Psoas muscle (tissue), 8 donors: ENCODE measurements around the gene PEX1. TPM values are rescaled to one million over a fixed set of nuclear protein-coding genes. Genes with fewer than 3 reads are reported as not detected.

ENCODE experiments used
- ATAC-seq, 4 donors: fragments of 200-7000 bp; cut with Tn5 transposase; one replicate each; pipeline ENCODE4 v1.9.1; 2020; ENCODE audit warnings: moderate library complexity in 3 of 4, mild to moderate bottlenecking in 2 of 4
- DNase-seq, 2 donors: peaks; one replicate each; pipeline ENCODE4 v3.0.0-alpha.2; 2020
- H3K27ac ChIP-seq: fragments of 200-600 bp; one replicate; pipeline ENCODE4 v1.8.0; 2022
- H3K27me3 ChIP-seq, 3 donors: fragments of 200-600 bp in 1 of 3; one replicate each; pipeline versions ENCODE4 v1.6.1 to v1.8.0; 2013 to 2022; ENCODE audit warnings: low read length in 2 of 3, mild to moderate bottlenecking in 2 of 3, moderate library complexity in 1 of 3; ENCODE audit not compliant: insufficient read depth in 3 of 3
- H3K36me3 ChIP-seq, 2 donors: fragments of 200-600 bp in 1 of 2; one replicate each; pipeline versions ENCODE4 v1.6.1 to v1.8.0; 2013 to 2022; ENCODE audit warnings: low read depth in 1 of 2, mild to moderate bottlenecking in 1 of 2, moderate library complexity in 1 of 2; ENCODE audit not compliant: insufficient read depth in 1 of 2
- H3K4me1 ChIP-seq: fragments of 200-600 bp; one replicate; pipeline ENCODE4 v1.8.0; 2022
- H3K4me3 ChIP-seq: fragments of 200-600 bp; one replicate; pipeline ENCODE4 v1.8.0; 2022; ENCODE audit warnings: mild to moderate bottlenecking
- H3K9me3 ChIP-seq: fragments of 200-600 bp; one replicate; pipeline ENCODE4 v1.8.0; 2022
- whole genome bisulfite sequencing, 3 donors: extraction: QIAGEN DNeasy Blood & Tissue Kit; methylation state at CpG; one replicate each; pipeline versions ENCODE4 v1.1.6 to v1.1.7; 2013; 5-methylcytosine and 5-hydroxymethylcytosine counted together
- intact Hi-C, 2 donors: fragments of 100-400 bp; cut with DNase I; formaldehyde crosslinking; loops; one replicate each; pipeline versions ENCODE4 v1.11.0 to v1.14.2; 2022
- polyA plus RNA-seq, 3 donors: library from polyadenylated mRNA; stranded (reverse); fragments of 200-250 nt; gene quantifications; one replicate each; pipeline ENCODE4 v1.2.3, GENCODE V29; 2013
- total RNA-seq, 4 donors: library from RNA; stranded (reverse); fragmentation: NEBNext Ultra II Directional in 2 of 4; extraction: Animal tissue kit (Norgen Biotek cat#: 25700) in 2 of 4; gene quantifications; one replicate each; pipeline versions ENCODE4 v1.2.1 to v1.2.4, GENCODE V29; 2021 to 2023
- TF ChIP-seq, protein P1 (sequence below): fragments of 200-600 bp; IDR thresholded peaks from one replicate; pipeline ENCODE4 v1.8.0; 2022; ENCODE audit warnings: antibody characterized with exemption
- donor health status: healthy with polysubstance abuse.
- donor health status: DM: no; HTN: no; CAD: no; lungs with moderate emphysema.
- donor health status: Bipolar disorder and iron deficiency.
- donor health status: healthy.
- donor health status: DM: yes; HTN: yes; CAD: no.
- donor health status: DM: no; HTN: no; CAD: no.
- donor health status: DM: no; HTN: no; CAD: no.
- donor health status: DM: yes; HTN: yes; CAD: no.

Gene PEX1
- total and polyA plus RNA-seq, 7 donors: 3.9 to 14.2 (median 11.1) TPM

DNA sequence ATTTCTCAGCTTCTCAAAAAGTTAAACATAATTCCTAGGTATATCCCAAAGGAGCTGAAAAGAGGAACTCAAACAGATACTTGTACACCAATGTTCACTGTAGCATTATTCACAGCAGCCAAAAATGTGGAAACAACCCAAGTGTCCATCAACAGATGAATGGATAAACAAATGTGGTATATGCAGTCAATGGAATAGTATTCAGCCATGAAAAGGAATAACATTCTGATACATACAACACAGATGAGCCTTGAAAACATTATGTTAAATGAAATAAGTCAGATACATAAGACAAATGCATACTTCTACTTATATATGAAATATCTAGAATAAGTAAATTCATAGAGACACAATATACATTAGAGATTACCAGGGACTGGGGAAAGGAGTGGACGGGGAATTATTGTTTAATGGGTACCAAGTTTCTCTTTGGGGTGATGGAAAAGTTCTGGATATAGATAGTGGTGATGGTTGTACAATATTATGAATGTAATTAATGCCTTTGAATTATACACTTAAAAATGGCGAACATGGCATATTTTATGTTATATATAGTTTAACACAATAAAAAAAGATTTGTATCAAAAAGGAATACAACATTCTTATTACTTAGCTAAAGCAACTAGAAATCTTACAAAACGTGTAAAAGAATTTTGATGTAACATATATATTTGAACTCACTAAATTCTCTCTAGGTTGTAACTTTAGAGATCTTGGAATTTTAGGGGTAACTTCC lies 15.0 kb downstream of the PEX1 start:
- DNase-seq (no peak), ATAC-seq (no peak)
- 62 to 65% (median 64%) methylated on average over 3 of the region's 3 CpGs for WGBS, 3 donors
- H3K4me3 ChIP-seq: no peak overlapping the region
- TF ChIP-seq, protein P1, sequence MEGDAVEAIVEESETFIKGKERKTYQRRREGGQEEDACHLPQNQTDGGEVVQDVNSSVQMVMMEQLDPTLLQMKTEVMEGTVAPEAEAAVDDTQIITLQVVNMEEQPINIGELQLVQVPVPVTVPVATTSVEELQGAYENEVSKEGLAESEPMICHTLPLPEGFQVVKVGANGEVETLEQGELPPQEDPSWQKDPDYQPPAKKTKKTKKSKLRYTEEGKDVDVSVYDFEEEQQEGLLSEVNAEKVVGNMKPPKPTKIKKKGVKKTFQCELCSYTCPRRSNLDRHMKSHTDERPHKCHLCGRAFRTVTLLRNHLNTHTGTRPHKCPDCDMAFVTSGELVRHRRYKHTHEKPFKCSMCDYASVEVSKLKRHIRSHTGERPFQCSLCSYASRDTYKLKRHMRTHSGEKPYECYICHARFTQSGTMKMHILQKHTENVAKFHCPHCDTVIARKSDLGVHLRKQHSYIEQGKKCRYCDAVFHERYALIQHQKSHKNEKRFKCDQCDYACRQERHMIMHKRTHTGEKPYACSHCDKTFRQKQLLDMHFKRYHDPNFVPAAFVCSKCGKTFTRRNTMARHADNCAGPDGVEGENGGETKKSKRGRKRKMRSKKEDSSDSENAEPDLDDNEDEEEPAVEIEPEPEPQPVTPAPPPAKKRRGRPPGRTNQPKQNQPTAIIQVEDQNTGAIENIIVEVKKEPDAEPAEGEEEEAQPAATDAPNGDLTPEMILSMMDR: no peak
- H3K36me3 ChIP-seq: peaks cover 5 to 81% of the 10 kb centered on the region in 2 donors
- H3K4me1 ChIP-seq: no peaks in the 10 kb centered on the region
- intact Hi-C loops: no loop called here
- H3K9me3 ChIP-seq: no peaks in the 10 kb centered on the region
- no peak overlapping the region for H3K27ac ChIP-seq
- H3K27me3 ChIP-seq: no peaks in the 10 kb centered on the region

- intact Hi-C loops: loop anchor here in 1 of 2 donors (10.0 kb wide), 1 partner anchor 434 kb away; no protein-coding TSS in a partner anchor
- TF ChIP-seq, protein P1: no peak
- 94 to 97% (median 96%) methylated on average over 5 of the region's 5 CpGs for WGBS, 3 donors
- Histone ChIP-seq H3K36me3 (peaks cover 0 to 93% of the 10 kb centered on the region in 2 donors), H3K9me3 (no peaks in the 10 kb centered on the region), H3K4me3 (no peak overlapping the region), H3K27me3 (no peaks in the 10 kb centered on the region), H3K27ac (no peak overlapping the region), H3K4me1 (no peaks in the 10 kb centered on the region)
- ATAC-seq (no peak), DNase-seq (no peak)
Measured at GRCh38 chr7:92508946-92509345, 19.4 kb downstream of the PEX1 start.

- H3K27ac ChIP-seq: no peak overlapping the region
- H3K27me3 ChIP-seq: no peaks in the 10 kb centered on the region
- no peak overlapping the region for H3K4me3 ChIP-seq
- H3K36me3 ChIP-seq: peaks cover 0 to 99% of the 10 kb centered on the region in 2 donors
- no peaks in the 10 kb centered on the region for H3K9me3 ChIP-seq
- intact Hi-C loops: loop anchor here in 1 of 2 donors (10.0 kb wide), 1 partner anchor 432 kb away; no protein-coding TSS in a partner anchor
- no peaks in the 10 kb centered on the region for H3K4me1 ChIP-seq
- DNase-seq (no peak), ATAC-seq (no peak)
- 85 to 91% (median 88%) methylated on average over 2 of the region's 2 CpGs for WGBS, 3 donors
- TF ChIP-seq, protein P1: no peak
Measured at GRCh38 chr7:92506363-92506762, 22.0 kb downstream of the PEX1 start.

DNA sequence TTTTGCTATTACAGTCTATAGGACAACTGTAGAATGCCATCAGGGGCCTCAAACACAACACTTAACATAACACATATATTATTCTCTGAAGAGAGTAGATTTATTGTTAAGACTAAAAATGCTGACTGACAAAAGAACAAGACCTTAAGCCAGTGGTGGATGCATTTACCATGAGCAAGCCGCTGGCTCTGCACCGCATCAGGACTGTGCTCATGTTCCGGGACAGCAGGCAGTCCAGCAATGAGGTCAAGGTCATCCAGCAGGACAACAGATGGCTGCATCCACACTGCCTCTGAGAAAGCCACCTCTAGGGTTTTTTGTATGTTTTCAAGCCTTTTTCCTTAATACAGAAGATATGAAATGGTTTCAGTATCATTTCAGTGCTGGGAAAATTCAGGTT lies 23.8 kb downstream of the PEX1 start:
- TF ChIP-seq, protein P1: no peak
- H3K27me3 ChIP-seq: no peaks in the 10 kb centered on the region
- DNase-seq (no peak), ATAC-seq (peak in 3 of 4 donors; percentile 61 to 86 (median 71))
- H3K4me1 ChIP-seq: no peaks in the 10 kb centered on the region
- intact Hi-C loops: loop anchor here (5.0 to 10.0 kb wide), 2 partner anchors 422 to 430 kb away; no protein-coding TSS in a partner anchor
- H3K27ac ChIP-seq: no peak overlapping the region
- H3K9me3 ChIP-seq: no peaks in the 10 kb centered on the region
- 56 to 63% (median 62%) methylated on average over 3 of the region's 3 CpGs for WGBS, 3 donors
- H3K36me3 ChIP-seq: peaks cover 0 to 99% of the 10 kb centered on the region in 2 donors
- H3K4me3 ChIP-seq: no peak overlapping the region
